Fibroblast of the aortic adventitia (primary cell): ENCODE results near the gene FADS2. TPM values are rescaled to one million over a fixed set of nuclear protein-coding genes. Genes with fewer than 3 reads are reported as not detected.
"Not testable (repeated sequence)": the region's sequence is repeated elsewhere in the genome, so short reads cannot be mapped to it uniquely, and the experiment has no call there.

Experiments
- DNase-seq: peaks from one replicate; pipeline ENCODE4 v3.0.0-alpha.2; 2010; ENCODE audit warnings: low read depth
- H3K4me3 ChIP-seq: 2 replicates; pipeline ENCODE4 v1.5.1; 2011; ENCODE audit warnings: low read depth, mild to moderate bottlenecking, control low read depth, low read length, moderate library complexity
- CTCF ChIP-seq: IDR thresholded peaks from 2 replicates; pipeline ENCODE4 v1.5.1; 2011; ENCODE audit warnings: mild to moderate bottlenecking, low read length, control low read depth, inconsistent platforms; ENCODE audit not compliant: insufficient read depth
- total RNA-seq: library from RNA; depleted of rRNA; stranded (reverse); fragments of >200 nt; gene quantifications from 2 replicates; pipeline ENCODE4 v1.2.3, GENCODE V29; 2012; ENCODE audit warnings: low replicate concordance

FADS2 gene
- total RNA-seq, 1 donor: 125 TPM

GRCh38 chr11:61879152-61879551 is 51.1 kb downstream of the FADS2 start:
- DNase-seq: no peak
- no peak overlapping the region for H3K4me3 ChIP-seq
- no peak for TF ChIP-seq CTCF

- no peak for TF ChIP-seq CTCF
- no peak overlapping the region for H3K4me3 ChIP-seq
- no peak for DNase-seq
These were observed 51.9 kb downstream of the FADS2 start for GRCh38 chr11:61880031-61880430.

GRCh38 chr11:61880454-61880853 is 52.4 kb downstream of the FADS2 start:
- no peak for TF ChIP-seq CTCF
- no peak overlapping the region for H3K4me3 ChIP-seq
- no peak for DNase-seq

GRCh38 chr11:61881397-61881796 is 53.3 kb downstream of the FADS2 start:
- no peak overlapping the region for H3K4me3 ChIP-seq
- DNase-seq: no peak
- TF ChIP-seq CTCF: no peak

- DNase-seq: peak; percentile 39
- H3K4me3 ChIP-seq: not testable (repeated sequence)
These were observed 54.2 kb downstream of the FADS2 start for GRCh38 chr11:61882267-61882666.

GRCh38 chr11:61882879-61883278 is 54.8 kb downstream of the FADS2 start:
- TF ChIP-seq CTCF: no peak
- no peak overlapping the region for H3K4me3 ChIP-seq
- no peak for DNase-seq

- no peak overlapping the region for H3K4me3 ChIP-seq
- no peak for TF ChIP-seq CTCF
- no peak for DNase-seq
These were observed 55.2 kb downstream of the FADS2 start for GRCh38 chr11:61883327-61883726.

GRCh38 chr11:61883947-61884346 is 55.8 kb downstream of the FADS2 start:
- no peak for TF ChIP-seq CTCF
- no peak for DNase-seq
- no peak overlapping the region for H3K4me3 ChIP-seq
